ENCODE results near the gene LANCL2. TPM values are rescaled to one million over a fixed set of nuclear protein-coding genes. Genes with fewer than 3 reads are reported as not detected.

Gene LANCL2
- total and polyA plus RNA-seq, 4 donors: 6.2 to 11.9 (median 10.8) TPM

- no peak for TF ChIP-seq HNF4A (conservative IDR thresholded peaks at IDR 0.05)
- no peak for TF ChIP-seq ZBTB33 (IDR thresholded peaks at IDR 0.05)
- no peak for TF ChIP-seq FOXA1 (IDR thresholded peaks at IDR 0.05)
Observed at GRCh38 chr7:55348502-55348901, 16.6 kb upstream of the LANCL2 start (continued).

DNA sequence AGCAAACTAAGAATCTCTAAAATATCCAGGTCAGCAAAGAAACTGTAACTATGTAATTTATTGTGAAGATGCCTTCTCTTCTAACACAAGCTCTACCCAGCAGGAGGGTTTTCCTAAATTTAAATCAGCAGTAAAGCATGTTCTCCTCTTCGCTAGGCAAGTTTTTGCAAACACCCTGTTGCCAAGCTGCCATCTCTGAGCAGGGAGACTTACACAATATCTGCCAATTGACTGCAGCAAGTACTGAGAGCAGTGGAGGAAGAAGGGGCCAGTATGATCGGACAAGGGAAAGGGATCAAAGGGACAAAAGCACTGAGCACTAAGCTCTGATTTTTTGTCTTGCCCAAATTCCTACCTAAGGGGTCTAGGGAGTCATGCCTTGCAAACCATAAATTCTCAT, 16.0 kb upstream of the LANCL2 start:
- H3K9me3 ChIP-seq (ENCODE audit: control insufficient read depth in 4 of 4, low read length in 3 of 4): peaks cover 0 to under 1% (median 0%) of the 10 kb centered on the region in 4 donors
- H3K36me3 ChIP-seq (ENCODE audit: control insufficient read depth in 4 of 4, insufficient read depth in 3 of 4, low read depth in 1 of 4, low read length in 3 of 4): no peaks in the 10 kb centered on the region
- no peak for TF ChIP-seq CTCF (IDR thresholded peaks at IDR 0.05; ENCODE audit: low read depth, low read length, missing input control)
- no peak for TF ChIP-seq ATF3 (IDR thresholded peaks at IDR 0.05)
- no peak for TF ChIP-seq FOXA2 (IDR thresholded peaks at IDR 0.05)
- no peak for TF ChIP-seq RAD21 (IDR thresholded peaks at IDR 0.05)
- TF ChIP-seq GABPA (IDR thresholded peaks at IDR 0.05 in 1 of 2, conservative IDR thresholded peaks at IDR 0.05 in 1 of 2): no peak
- TF ChIP-seq HNF4A (conservative IDR thresholded peaks at IDR 0.05): no peak
- TF ChIP-seq JUND (IDR thresholded peaks at IDR 0.05): no peak
- no peak for TF ChIP-seq MAX (IDR thresholded peaks at IDR 0.05)
- no peak for TF ChIP-seq SP1 (IDR thresholded peaks at IDR 0.05)
- TF ChIP-seq HNF4G (IDR thresholded peaks at IDR 0.05): no peak
- TF ChIP-seq YY1 (IDR thresholded peaks at IDR 0.05): no peak
- TF ChIP-seq TAF1 (conservative IDR thresholded peaks at IDR 0.05): no peak
- TF ChIP-seq EGR1 (IDR thresholded peaks at IDR 0.05; ENCODE audit: low read depth in 2 of 2): no peak
- no peak for TF ChIP-seq FOXA1 (IDR thresholded peaks at IDR 0.05)
- no peak for TF ChIP-seq NR2F2 (IDR thresholded peaks at IDR 0.05)
- no peak for TF ChIP-seq REST (IDR thresholded peaks at IDR 0.05)
- H3K4me3 ChIP-seq (ENCODE audit: low read depth in 1 of 3, low read length in 3 of 3): no peak overlapping the region
- no peak for DNase-seq (ENCODE audit: low spot score)
- no peak overlapping the region for H3K27ac ChIP-seq (ENCODE audit: low read depth in 1 of 2, low read length in 2 of 2)
- H3K4me1 ChIP-seq (ENCODE audit: control insufficient read depth in 4 of 4, insufficient read depth in 4 of 4, low read length in 3 of 4): no peaks in the 10 kb centered on the region
- no peak overlapping the region for H3K9ac ChIP-seq (ENCODE audit: low read depth in 1 of 2, low read length in 2 of 2)
- 37% methylated on average over 2 of the region's 2 CpGs for WGBS
- H3K27me3 ChIP-seq (ENCODE audit: control insufficient read depth in 4 of 4, insufficient read depth in 4 of 4, low read length in 3 of 4): no peaks in the 10 kb centered on the region
